GM12892 (cell line): ENCODE data around the gene MYO10.

Experiments used
- POLR2A ChIP-seq: IDR thresholded peaks from 2 replicates; pipeline ENCODE4 v1.6.1; 2011; ENCODE audit warnings: low read depth, low read length, control low read depth
- POLR2AphosphoS5 ChIP-seq: IDR thresholded peaks from 2 replicates; pipeline ENCODE4 v1.6.1; 2011; ENCODE audit warnings: low read depth, low read length, control low read depth

GRCh38 chr5:16759147-16759773, 176.8 kb downstream of the MYO10 start:
- TF ChIP-seq POLR2AphosphoS5: no peak
- no peak for TF ChIP-seq POLR2A
